Activated CD8-positive, alpha-beta memory T cell treated with anti-CD3 and anti-CD28 coated beads for 36 hours (primary cell): ENCODE results near the gene PPM1J. TPM values are rescaled to one million over a fixed set of nuclear protein-coding genes. Genes with fewer than 3 reads are reported as not detected.
"Not testable (repeated sequence)": the region's sequence is repeated elsewhere in the genome, so short reads cannot be mapped to it uniquely, and the experiment has no call there.

Experiments
- CTCF ChIA-PET: fragments of 350-600 bp; sonication (Branson Sonifier 250); formaldehyde crosslinking; loops from one replicate; lab custom pipeline; 2021; ENCODE audit warnings: antibody characterized with exemption; lab: Charles Lee
- POLR2A ChIA-PET: fragments of 350-600 bp; sonication (Branson Sonifier 250); formaldehyde crosslinking; loops from one replicate; lab custom pipeline; 2021; ENCODE audit warnings: antibody characterized with exemption; lab: Charles Lee
- total RNA-seq, 2 experiments: library from RNA; stranded (reverse); gene quantifications; one replicate each; pipeline ENCODE4 v1.2.3, GENCODE V29; 2021

Gene PPM1J, protein sequence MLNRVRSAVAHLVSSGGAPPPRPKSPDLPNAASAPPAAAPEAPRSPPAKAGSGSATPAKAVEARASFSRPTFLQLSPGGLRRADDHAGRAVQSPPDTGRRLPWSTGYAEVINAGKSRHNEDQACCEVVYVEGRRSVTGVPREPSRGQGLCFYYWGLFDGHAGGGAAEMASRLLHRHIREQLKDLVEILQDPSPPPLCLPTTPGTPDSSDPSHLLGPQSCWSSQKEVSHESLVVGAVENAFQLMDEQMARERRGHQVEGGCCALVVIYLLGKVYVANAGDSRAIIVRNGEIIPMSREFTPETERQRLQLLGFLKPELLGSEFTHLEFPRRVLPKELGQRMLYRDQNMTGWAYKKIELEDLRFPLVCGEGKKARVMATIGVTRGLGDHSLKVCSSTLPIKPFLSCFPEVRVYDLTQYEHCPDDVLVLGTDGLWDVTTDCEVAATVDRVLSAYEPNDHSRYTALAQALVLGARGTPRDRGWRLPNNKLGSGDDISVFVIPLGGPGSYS
- under 1 TPM; 0.42 to 0.88 TPM for total RNA-seq

DNA sequence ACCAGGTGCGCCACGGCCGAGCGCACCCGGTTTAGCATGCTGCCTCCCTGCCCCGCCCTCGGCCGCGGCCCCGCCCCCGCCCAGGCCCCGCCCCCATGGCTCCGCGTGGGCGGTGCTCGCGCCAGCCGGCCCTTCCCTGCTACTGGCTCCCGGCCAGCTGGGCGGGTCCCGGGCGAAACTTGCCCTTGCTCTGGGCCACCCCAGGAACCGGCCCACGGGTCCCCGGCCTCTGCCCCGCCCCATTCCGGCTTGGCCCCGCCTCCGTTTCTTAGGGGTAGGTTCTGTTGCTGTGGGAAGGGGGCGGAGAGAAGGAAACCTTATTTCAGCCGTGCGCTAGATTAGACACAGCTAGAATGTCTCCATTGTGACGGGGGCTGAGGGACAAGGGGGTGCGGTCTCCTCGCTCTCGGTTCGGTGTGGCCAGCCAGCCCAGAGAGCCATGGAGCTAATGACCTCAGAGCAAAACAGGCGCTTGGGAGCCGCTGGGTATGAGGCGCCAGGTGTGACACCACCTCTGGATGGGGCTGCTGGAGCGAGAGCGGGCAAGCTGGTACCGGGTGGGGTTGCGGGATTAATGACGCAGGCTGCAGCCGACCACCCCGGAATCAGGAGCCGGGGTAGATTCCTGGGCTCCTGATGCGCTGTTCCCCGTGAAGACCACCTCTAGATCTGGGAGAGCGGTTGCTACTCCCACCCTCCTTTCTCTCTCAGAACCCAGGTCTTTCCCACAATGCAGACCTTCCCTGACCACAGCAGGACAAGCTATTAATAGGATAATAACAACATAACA, at the start of gene PPM1J:
PPM1J (minus strand) TSS at position 69 of the 790 bp plus-strand sequence; CDS start at position 38, 31 bp downstream.
- CTCF ChIA-PET, result interaction anchor here (0.6 to 5.5 kb wide), 25 partner anchors 8 to 357 kb away, joined by 3 to 37 read pairs (median 4); partner anchors contain the start of genes LRIG2, MOV10 and RHOC
- POLR2A ChIA-PET, result interaction anchor here (0.6 to 2.0 kb wide), 6 partner anchors 10 to 357 kb away, joined by 3 to 14 read pairs (median 4); partner anchors contain the start of genes LRIG2, MOV10 and SLC16A1

DNA sequence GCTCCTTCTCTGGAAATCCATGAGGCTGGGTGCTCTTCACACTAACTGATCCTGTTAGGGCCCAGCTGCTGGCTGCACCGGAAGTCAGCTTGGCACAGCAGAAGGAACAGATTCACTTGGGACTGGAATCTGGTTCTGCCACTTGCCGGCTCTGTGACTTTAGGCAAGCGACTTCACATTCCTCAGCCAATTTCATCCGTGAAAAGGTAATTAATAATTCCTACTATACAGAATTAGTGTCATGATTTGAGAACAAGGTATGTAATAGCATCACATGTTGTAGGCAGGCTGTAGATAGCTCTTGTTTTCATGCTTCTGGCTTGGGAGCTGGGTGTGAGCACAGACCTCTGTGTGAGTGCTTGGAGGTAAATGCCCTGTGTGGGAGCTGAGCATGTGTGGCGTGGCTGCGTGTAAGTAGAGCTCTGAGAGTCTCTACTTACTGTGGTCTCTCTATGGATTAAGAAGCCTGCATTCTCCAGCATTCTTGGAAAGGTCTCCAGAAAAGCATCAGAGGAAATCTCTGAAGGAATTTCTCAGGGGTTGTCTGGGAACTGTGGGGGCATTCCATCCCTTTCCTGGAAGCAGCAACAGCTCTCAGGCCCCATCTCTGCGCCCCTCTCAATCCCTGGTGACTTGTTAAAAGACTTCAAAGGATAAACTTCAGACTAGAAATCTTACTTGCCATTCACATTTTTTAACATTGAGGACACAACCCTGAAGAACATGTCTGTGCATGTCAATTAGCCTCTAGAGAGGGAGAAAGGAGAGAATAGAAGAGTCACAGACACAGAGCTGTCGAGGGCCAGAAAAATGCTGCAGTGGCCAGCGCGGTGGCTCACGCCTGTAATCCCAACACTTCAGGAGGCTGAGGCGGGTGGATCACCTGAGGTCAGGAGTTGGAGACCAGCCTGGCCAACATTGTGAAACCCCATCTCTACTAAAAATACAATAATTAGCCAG, 47.7 kb upstream of the PPM1J start:
- POLR2A ChIA-PET, result no interaction called here

DNA sequence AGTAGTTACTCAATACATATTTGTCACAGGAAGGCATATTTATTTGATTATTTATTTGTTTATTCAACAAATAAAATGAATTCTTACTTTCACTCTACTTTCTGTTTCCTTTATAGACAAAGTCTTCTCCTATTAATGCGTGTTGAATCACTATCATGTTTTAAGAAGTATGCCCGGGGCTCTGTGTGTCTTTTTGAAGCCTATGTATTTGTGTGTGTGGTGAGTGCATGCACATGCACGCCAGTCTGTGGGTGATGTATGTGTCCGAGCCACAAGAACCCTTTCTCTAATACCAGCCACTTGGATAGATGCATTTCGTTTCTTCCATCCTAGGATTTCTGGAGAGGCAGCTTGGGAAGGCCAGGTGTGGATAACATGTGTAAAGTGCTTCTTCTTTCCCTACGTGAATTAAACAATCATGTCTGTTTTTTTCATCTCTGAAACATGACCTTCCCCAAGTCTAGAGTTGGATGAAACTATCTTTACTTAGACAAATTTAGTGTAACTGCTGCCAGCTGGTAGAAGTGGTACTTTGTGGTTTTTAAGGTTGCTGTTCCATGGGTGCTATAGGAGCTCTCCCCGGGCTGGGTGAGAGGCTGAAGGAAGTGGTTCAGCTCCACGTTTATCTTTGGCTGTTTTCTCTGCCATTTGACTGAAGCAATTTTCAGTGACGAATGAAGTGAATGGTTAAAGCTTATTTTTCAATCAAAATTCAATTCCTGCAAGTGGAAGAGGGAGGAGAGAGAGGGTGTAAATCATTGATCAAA, 46.8 kb upstream of the PPM1J start:
- ChIA-PET POLR2A (no interaction called here), CTCF (no interaction called here)

More for the DNA sequence above, 47.7 kb upstream of the PPM1J start:
- CTCF ChIA-PET, result no interaction called here

DNA sequence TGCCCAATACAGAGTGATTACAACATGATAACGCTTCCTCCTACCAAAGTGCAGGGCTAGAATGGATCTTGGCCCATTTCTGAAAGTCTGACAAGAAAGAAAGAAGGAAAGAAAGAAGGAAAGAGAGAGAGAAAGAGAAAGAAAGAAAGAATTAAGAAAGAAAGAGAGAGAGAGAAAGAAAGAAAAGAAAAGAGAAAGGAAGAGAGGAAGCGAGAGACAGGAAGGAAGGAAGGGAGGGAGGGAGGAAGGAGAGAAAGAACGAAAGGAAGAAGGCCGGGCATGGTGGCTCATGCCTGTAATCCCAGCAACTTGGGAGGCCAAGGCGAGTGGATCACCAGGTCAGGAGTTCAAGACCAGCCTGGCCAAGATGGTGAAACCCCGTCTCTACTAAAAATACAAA, 44.1 kb upstream of the PPM1J start:
- POLR2A ChIA-PET, result no interaction called here
- CTCF ChIA-PET, result interaction anchor here (0.7 kb wide), 1 partner anchor 815 kb away, joined by 3 read pairs; no protein-coding TSS in a partner anchor

DNA sequence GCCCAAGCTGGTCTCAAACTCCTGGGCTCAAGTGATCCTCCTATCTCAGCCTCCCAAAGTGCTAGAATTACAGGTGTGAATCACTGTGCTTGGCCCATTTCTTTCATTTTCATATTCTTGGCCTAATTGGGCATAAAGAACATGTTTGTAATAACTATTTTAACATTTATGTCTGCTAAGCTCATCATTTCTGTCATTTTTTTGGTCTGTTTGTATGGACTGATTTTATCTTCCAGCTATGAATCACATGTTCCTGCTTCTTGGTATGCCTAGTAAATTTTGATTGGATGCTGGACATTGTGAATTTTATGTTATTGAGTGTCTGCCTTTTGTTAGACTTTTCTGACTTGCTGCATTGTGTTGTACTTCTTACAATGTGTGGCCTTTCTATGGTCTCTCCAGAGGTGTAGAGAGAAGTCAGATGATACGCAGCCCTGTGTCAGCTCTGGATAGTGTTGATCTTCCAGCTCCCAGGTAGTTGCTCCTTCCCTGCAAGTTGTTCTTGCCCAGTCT, 39.0 kb upstream of the PPM1J start:
- ChIA-PET CTCF (no interaction called here), POLR2A (no interaction called here)

DNA sequence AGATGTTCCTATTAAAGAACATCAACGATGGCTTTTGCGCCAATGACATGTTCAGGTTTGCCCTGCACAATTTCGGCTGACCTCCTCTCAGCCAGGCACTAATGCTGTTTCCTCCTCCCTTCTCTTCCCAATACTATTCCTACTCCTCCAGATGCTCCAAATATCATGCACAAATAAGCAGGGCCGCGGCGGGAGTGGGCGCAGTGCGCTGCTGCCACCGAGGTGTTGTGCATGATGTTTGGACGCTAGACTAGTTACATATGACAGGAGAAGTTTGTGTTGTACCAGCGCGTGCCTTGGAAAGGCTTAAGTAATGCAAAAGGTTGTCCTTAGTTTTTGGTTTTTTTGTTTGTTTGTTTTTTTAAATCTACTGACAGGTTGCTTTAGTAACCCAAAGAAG, 33.3 kb upstream of the PPM1J start:
- CTCF ChIA-PET, result no interaction called here
- POLR2A ChIA-PET, result no interaction called here

DNA sequence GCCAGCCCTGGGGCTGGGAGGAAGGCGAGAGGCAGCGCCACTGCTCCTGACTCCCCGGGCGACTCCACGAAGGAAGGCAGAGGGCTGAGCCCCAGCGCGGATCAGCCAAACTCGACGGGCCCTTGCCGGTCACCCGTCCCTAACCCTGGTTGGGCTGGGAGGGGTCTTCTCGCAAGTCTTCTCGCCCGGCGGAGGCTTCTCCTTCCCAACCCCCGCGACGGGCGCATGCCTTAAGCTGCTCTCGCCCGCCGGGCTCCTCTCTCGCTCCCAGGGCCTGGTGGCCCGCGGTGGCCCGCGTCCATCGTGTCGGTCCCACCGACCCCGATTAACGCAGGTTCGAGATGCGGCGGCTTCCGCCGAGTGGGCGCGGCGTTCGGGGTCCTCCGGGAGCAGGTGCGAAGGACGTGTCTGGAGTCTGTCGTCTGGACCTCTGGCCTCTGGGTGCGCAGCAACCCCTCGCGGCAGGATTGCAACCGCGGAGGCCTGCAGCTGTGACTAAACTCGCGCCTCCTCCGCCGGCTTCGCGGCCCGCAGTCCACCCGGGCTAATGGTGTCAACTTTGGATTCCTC, 29.0 kb upstream of the PPM1J start:
- POLR2A ChIA-PET, result no interaction called here
- CTCF ChIA-PET, result interaction anchor here (0.7 to 1.0 kb wide), 4 partner anchors 25 to 312 kb away, joined by 3 to 4 read pairs (median 3); a partner anchor contains a TSS

DNA sequence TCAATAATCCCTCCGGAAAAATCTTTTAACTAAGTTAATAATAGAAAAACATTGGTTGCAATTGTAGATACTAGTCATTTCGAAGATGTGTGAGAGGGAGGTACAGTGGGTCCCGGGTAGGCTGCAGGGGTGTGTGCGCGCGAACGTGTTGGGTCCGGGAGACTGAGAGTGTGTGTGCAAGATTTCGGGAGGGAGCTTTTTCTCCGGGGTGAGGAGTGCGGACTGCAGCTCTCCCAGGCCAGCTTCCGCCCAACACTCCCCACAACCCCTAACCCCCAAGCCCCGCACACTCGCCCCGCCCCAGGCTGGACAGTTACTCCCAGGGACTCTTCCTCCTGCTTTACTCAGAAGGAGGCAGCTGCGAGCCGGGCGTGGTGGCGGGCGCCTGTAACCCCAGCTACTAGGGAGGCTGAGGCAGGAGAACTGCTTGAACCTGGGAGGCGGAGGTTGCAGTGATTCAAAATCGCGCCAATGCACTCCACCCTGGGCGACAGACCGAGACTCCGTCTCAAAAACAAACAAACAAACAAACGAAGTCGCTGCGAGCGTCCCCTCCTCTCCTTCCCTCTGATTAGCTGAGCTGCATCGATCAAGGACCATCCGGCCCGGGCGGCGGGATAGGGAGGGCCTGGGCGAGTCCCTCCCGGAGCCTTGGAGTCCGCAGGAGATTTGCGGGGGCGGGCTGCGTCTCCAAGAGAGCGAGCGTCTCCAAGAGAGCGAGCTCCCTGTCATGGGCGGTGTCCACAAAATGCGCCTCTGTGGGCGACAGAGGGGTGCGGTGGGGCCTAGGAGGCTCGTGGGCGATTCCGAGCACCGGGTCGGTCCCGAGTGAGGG, 28.3 kb upstream of the PPM1J start:
- POLR2A ChIA-PET, result no interaction called here
- CTCF ChIA-PET, result interaction anchor here (0.8 to 1.0 kb wide), 2 partner anchors 24 to 313 kb away, joined by 3 read pairs; a partner anchor contains a TSS

DNA sequence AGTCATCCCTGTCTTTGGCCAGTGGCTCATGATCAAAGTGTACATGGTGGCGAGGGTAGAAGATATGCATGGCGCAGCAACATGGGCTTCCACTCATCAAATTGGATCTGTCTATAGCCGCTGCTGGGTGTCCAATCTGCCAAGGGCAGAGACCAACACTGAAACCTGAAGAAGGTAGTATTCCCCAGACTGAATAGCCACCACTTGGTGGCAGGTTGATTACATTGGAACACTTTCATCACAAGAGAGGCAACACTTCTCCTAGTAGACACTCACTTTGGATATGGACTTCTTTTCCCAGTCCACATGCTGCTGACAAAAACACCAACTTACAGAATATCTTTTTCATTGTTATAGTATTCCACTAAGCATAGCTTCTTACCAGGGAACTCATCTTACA, 22.4 kb upstream of the PPM1J start:
- ChIA-PET CTCF (no interaction called here), POLR2A (no interaction called here)

DNA sequence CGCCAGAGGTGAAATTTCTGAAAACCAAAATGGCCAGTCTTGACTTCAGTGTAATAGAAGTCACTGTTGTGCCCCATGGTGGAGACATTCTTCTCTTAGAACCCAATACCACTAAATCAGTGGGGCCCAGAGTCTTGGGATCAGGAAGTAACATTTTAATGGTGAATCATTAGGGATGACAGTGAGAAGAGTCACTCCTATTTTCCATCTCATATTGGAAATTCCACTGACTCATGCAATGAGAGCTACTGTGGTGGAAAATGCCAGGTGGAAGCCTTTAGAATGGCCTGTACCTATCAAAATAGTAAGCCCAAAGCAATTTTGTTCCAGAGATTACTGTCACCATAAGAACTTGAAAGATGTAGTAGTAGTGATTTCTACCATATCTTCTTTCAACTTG, 20.6 kb upstream of the PPM1J start:
- ChIA-PET POLR2A (no interaction called here), CTCF (interaction anchor here (1.9 kb wide), 1 partner anchor 17 kb away, joined by 6 read pairs; a partner anchor contains a TSS)

DNA sequence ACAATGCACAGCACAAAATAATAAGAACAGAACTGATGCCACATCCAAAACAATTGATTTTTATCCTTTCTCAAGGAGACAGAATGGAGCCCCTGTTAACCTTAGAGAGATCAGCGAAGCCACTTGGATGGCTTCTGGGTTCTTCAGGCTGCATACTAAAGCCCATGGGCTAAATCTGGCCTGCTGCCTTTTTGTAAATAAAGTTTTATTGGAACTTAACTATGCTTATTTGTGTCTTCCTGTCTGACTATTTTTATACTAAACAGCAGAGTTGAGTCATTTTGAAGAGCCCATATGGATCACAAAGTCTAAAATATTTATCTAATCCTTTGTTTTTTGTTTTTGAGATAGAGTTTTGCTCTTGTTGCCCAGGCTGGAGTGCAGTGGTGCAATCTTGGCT, 16.3 kb upstream of the PPM1J start:
- ChIA-PET POLR2A (no interaction called here), CTCF (no interaction called here)

DNA sequence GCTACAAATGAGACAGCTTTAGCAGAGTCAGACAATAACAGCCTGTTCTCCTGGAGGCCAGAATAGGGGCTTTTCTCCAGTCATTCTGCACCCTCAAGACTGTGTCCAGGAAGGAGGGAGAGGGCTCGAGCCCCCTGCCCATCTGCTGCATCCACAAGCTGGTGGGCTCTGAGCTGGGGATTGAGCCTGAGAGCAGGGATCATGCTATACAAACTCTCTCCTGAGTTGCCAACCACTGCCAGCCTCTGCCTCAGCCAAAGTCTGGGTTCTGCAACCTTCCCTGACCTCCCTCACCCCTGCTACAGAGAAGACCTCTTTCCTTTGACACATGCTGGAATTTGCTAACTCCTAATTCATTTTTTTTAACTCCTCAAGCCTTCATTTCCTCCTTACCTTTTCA, 14.8 kb upstream of the PPM1J start:
- ChIA-PET POLR2A (no interaction called here), CTCF (interaction anchor here (1.2 kb wide), 1 partner anchor 11 kb away, joined by 3 read pairs; a partner anchor contains a TSS)

DNA sequence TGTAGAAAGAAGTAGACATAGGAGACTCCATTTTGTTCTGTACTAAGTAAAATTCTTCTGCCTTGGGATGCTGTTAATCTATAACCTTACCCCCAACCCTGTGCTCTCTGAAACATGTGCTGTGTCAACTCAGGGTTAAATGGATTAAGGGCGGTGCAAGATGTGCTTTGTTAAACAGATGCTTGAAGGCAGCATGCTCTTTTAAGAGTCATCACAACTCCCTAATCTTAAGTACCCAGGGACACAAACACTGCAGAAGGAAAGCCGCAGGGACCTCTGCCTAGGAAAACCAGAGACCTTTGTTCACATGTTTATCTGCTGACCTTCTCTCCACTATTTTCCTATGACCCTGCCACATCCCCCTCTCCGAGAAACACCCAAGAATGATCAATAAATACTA, 13.9 kb upstream of the PPM1J start:
- CTCF ChIA-PET, POLR2A ChIA-PET: not testable (repeated sequence)

DNA sequence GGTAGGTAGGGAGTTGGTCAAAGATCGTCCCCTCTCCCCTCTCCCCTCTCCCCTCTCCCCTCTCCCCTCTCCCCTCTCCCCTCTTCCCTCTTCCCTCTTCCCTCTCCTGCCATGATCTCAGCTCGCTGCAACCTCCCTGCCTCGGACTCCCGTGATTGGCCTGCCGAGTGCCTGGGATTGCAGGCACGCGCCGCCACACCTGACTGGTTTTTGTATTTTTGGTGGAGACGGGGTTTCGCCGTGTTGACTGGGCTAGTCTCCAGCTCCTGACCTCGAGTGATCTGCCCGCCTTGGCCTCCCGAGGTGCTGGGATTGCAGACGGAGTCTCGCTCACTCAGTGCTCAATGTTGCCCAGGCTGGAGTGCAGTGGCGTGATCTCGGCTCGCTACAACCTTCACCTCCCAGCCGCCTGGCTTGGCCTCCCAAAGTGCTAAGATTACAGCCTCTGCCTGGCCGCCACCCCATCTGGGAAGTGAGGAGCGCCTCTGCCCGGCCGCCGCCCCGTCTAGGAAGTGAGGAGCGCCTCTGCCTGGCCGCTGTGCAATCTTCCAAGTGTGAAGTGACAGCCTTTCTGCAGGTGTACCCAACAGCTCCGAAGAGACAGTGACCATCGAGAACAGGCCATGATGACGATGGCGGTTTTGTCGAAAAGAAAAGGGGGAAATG, 13.3 kb upstream of the PPM1J start:
- CTCF ChIA-PET, POLR2A ChIA-PET: not testable (repeated sequence)

DNA sequence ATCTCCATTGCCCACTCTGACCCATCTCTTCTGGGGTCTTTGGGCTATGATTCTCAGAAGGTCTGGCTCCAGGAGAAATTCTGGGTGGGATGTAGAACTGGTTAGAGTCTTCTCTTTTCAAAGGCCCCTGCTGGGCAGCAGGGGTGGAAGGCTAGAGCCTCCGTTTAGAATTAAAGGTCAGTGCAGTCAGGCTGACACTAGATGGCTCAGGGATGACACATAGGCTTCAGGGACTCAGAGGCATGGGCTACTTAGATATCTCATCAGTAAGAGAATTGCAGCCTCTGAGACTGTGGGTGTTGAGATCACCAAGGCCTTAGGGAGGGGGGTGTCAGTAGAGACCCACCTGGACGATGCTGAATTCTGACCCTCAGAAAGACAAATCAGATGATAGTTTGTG, 12.6 kb upstream of the PPM1J start:
- POLR2A ChIA-PET, result no interaction called here
- CTCF ChIA-PET, result no interaction called here

DNA sequence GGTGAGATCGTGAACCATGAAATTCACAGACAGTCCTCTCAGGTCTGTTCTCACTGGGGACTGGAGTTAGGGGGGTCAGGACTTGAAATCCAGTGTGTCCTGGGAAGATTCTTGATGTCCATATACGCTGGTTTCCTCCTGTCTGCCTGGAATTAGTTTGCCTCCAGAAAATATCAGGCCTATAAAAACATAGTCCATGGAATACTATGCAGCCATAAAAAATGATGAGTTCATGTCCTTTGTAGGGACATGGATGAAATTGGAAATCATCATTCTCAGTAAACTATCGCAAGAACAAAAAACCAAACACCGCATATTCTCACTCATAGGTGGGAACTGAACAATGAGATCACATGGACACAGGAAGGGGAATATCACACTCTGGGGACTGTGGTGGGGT, 9.1 kb upstream of the PPM1J start:
- CTCF ChIA-PET, POLR2A ChIA-PET: not testable (repeated sequence)
